GM06990 (cell line): Measurements from ENCODE around the gene MAP2K1.

ENCODE experiments used
- DNase-seq: peaks from one replicate; pipeline ENCODE4 v3.0.0-alpha.2; 2011; ENCODE audit not compliant: insufficient read length; ENCODE audit errors: extremely low read depth
- H3K27me3 ChIP-seq: replicated peaks from 2 replicates; pipeline ENCODE4 v1.6.0; 2011; ENCODE audit warnings: low read length; ENCODE audit not compliant: control insufficient read depth, insufficient read depth
- H3K36me3 ChIP-seq: 2 replicates; pipeline ENCODE4 v1.5.1; 2011; ENCODE audit warnings: low read length; ENCODE audit not compliant: control insufficient read depth, insufficient read depth
- H3K4me3 ChIP-seq: replicated peaks from 2 replicates; pipeline ENCODE4 v1.5.1; 2011; ENCODE audit warnings: low read depth, mild to moderate bottlenecking, control low read depth, low read length
- TF ChIP-seq, protein P1 (sequence below): IDR thresholded peaks from 2 replicates; pipeline ENCODE4 v1.5.1; 2011; ENCODE audit warnings: low read length, control low read depth, mild to moderate bottlenecking, inconsistent platforms; ENCODE audit not compliant: insufficient read depth, poor library complexity, severe bottlenecking

The MAP2K1 gene

DNA sequence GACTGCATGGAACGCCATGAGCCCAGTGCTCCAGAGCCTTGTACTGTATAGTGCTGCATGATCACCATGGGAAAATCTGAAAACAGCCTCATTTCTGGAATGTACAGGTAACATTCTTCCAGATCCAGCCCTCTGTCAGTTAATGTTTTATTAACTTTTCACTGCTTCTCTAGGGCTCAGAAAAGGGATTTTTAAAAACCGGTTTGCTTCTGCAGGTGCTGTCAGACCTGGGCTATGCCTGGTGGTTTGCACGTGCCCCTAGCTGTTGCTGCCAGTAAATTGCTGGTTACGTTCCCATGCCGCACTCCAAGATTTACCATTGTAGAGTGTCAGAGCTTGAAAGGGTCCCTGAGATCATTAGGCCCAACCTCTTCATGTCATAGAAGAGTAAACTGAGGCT, 101.8 kb downstream of the MAP2K1 start:
- TF ChIP-seq, protein P1, sequence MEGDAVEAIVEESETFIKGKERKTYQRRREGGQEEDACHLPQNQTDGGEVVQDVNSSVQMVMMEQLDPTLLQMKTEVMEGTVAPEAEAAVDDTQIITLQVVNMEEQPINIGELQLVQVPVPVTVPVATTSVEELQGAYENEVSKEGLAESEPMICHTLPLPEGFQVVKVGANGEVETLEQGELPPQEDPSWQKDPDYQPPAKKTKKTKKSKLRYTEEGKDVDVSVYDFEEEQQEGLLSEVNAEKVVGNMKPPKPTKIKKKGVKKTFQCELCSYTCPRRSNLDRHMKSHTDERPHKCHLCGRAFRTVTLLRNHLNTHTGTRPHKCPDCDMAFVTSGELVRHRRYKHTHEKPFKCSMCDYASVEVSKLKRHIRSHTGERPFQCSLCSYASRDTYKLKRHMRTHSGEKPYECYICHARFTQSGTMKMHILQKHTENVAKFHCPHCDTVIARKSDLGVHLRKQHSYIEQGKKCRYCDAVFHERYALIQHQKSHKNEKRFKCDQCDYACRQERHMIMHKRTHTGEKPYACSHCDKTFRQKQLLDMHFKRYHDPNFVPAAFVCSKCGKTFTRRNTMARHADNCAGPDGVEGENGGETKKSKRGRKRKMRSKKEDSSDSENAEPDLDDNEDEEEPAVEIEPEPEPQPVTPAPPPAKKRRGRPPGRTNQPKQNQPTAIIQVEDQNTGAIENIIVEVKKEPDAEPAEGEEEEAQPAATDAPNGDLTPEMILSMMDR: no peak
- no peaks in the 10 kb centered on the region for H3K27me3 ChIP-seq
- DNase-seq: no peak
- no peak overlapping the region for H3K4me3 ChIP-seq
- H3K36me3 ChIP-seq: peaks cover 33% of the 10 kb centered on the region

DNA sequence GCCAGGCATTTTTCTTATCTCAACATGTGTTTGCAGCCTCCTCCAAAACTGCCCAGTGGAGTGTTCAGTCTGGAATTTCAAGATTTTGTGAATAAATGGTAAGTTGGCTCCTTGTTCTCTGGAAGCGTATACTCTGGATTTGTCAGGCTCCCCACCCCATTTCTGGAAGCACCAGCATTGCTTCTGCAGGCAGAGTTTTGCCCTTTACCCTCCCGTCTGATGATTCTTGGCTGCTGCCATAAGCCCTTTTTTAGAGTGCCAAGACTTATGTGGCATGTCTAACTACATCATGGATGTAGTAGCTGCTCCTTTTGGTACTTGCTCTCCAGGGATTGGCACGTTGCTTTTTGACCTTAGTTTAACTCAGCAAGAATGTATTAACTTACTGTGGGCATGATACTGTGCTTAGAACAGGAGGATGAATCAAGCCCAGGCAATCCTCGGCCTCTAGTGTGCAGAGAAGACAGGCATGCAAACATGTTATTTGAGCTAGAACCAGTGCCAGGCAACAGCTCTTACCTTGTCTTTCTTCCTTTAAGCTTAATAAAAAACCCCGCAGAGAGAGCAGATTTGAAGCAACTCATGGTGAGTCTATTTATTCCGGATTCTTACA, 102.6 kb downstream of the MAP2K1 start:
- Histone ChIP-seq H3K27me3 (no peaks in the 10 kb centered on the region), H3K4me3 (no peak overlapping the region), H3K36me3 (peaks cover 38% of the 10 kb centered on the region)
- TF ChIP-seq, protein P1: no peak
- DNase-seq: no peak

DNA sequence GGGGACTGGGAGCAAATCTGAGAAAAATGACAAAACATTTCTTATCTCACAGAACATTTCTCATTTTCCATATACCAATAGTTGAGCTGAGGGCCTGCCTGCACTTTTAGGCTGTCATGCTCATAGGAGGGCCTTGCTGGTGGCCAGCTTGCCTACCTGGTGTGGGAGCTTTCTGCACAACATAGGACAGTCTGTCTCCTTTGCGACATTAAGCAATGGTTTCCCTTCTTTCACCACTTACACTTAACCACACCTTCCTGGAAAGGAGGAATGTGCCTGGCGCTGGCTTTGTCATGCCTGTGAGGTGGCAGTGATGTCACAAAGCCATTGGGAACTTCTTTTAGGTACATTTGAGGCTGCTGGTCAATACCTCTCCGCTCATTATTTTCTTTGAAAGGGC, 105.1 kb downstream of the MAP2K1 start:
- Histone ChIP-seq H3K36me3 (peaks cover 40% of the 10 kb centered on the region), H3K4me3 (no peak overlapping the region), H3K27me3 (no peaks in the 10 kb centered on the region)
- no peak for DNase-seq
- TF ChIP-seq, protein P1: no peak

DNA sequence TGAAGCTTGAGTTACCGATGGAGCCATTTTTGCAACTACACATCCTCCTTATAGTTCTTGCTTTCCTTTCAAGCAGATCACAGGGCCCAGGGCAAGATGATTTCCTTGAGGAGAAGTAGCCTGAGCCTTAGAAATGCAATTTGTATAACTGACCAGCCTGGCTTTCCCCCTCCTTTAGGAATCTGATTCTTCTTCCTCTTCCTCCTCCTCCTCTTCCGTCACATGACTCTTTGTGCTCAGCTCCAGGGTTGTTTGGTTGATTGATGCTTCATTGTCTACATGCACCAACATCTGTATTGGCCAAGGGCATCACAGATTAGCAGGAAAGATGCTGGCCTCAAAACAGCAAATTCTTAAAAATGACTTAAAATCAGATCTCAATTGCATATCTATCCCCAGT, 107.5 kb downstream of the MAP2K1 start:
- TF ChIP-seq, protein P1: no peak
- no peaks in the 10 kb centered on the region for H3K27me3 ChIP-seq
- H3K36me3 ChIP-seq: peaks cover 29% of the 10 kb centered on the region
- H3K4me3 ChIP-seq: no peak overlapping the region
- DNase-seq: no peak

DNA sequence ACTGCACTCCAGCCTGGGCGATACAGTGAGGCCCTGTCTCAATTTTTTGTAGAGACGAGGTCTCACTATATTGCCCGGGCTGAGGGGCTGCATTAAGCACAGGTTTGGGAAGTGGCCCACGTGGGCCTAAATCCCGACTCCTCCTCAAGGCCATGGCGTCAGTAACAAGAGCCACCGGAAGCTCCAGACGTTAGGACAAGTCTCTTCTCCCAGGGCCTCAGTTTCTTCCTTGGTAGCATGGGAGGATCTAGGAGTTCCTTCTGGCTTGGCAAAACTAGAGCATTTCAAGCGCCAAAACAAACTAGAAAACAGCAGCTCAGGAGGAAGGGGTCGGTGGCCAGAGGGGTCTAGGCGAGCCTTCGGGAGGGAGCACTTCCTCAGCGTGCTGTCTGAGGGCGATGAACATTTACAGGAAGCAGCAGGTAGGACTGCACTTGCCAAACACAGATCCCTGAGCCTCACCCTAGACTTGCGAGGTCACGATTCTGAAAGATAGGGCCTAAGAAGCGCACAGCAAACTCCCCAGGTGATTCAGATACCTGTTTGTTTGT, 110.3 kb downstream of the MAP2K1 start:
- TF ChIP-seq, protein P1: no peak
- peaks cover 29% of the 10 kb centered on the region for H3K36me3 ChIP-seq
- H3K27me3 ChIP-seq: no peaks in the 10 kb centered on the region
- no peak for DNase-seq
- peak overlapping the region; percentile 83 for H3K4me3 ChIP-seq
